ENCODE results near the gene LRP1B. TPM values are rescaled to one million over a fixed set of nuclear protein-coding genes. Genes with fewer than 3 reads are reported as not detected.

The LRP1B gene
- total RNA-seq, 1 donor from 2014 or later: 0.08 TPM

Small RNA genes lying within 50 kb of the gene (microRNA-seq; reads per million reads assigned to microRNA genes)
- not detected for gene MIR7157
